ENCODE results near the gene CENPB.

CENPB gene

DNA sequence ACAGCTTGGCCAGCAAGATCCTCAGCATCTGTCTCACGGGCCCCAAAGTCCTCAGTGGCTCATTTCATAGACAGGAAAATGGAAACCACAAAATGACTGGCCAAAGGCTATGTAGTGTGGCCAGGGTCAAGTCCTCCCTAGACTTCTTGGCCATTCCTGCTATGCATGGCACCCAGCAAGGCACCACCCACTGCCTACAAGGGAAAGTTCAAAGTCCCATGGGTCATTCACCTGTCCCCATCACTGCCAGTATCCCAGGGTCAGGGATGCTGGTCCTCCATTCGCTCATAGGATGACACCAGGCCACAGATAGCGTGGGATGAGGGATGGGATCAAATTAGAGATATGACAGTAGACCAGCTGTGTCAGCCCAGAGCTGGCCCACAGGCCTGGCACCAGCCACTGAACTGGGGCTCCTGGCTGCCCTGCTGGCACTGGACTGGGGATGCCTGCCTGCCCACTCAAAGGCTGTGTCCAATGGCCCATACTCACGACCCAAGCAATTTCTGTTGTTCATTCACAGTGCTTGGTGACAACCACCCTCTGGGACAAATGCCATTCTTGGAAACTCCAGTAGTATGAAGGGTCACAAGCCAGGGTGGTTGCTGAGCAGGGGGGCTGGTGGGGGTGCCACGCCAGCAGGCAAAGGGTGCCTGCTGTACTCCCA is 30.6 kb downstream of the CENPB start:
- Mint-ChIP-seq H3K9me3 (no peaks in the 10 kb centered on the region), H3K27ac (no peak overlapping the region), H3K27me3 (ENCODE audit: low read depth) (no peaks in the 10 kb centered on the region), H3K4me1 (ENCODE audit: low read depth) (peaks cover 3% of the 10 kb centered on the region), H3K4me3 (no peak overlapping the region), H3K36me3 (ENCODE audit: low read depth) (peaks cover 3% of the 10 kb centered on the region)

DNA sequence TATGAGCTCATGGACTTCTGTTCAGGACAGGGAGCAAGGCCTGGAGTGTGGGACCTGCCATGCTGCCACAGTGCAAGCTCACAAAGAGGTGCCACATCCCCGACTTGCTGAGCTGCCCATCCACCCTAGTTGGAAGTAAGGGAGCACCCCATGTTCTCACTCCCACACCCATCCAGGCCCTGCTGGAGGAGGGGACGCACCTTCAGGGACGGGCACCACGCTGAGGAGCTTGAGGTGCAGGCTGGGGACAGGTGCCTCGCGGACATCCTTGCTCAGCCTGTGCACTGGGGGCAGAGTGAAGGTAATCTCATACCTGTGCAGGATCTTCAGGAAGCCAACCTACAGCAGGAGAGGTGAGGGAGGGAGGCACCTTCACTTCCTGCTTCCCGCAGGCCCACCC is 31.3 kb downstream of the CENPB start:
- Mint-ChIP-seq H3K27me3 (ENCODE audit: low read depth) (no peaks in the 10 kb centered on the region), H3K4me3 (no peak overlapping the region), H3K36me3 (ENCODE audit: low read depth) (peaks cover 3% of the 10 kb centered on the region), H3K27ac (no peak overlapping the region), H3K9me3 (no peaks in the 10 kb centered on the region), H3K4me1 (ENCODE audit: low read depth) (peaks cover 3% of the 10 kb centered on the region)

DNA sequence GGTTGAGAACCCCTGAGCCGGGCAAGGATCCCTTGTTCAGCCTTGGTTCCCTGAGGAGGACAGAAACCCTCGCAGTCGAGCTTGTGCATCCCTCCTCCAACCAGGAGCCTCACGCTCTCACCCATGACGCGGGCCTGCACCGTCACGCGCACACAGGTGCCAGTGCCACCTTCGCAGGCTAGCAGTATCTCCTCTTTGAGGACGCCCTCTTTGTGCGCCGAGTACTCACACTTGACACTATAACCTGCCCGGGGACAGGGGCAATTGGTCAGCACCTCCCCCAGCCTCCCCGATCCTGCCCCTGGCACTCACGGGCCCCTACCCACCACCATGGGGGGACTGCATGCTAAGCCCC is 32.3 kb downstream of the CENPB start:
- H3K27ac Mint-ChIP-seq, result no peak overlapping the region
- no peaks in the 10 kb centered on the region for H3K9me3 Mint-ChIP-seq
- H3K4me1 Mint-ChIP-seq (ENCODE audit: low read depth), result peaks cover 2% of the 10 kb centered on the region
- H3K27me3 Mint-ChIP-seq (ENCODE audit: low read depth), result no peaks in the 10 kb centered on the region
- peaks cover 1% of the 10 kb centered on the region for H3K36me3 Mint-ChIP-seq (ENCODE audit: low read depth)
- H3K4me3 Mint-ChIP-seq, result no peak overlapping the region

DNA sequence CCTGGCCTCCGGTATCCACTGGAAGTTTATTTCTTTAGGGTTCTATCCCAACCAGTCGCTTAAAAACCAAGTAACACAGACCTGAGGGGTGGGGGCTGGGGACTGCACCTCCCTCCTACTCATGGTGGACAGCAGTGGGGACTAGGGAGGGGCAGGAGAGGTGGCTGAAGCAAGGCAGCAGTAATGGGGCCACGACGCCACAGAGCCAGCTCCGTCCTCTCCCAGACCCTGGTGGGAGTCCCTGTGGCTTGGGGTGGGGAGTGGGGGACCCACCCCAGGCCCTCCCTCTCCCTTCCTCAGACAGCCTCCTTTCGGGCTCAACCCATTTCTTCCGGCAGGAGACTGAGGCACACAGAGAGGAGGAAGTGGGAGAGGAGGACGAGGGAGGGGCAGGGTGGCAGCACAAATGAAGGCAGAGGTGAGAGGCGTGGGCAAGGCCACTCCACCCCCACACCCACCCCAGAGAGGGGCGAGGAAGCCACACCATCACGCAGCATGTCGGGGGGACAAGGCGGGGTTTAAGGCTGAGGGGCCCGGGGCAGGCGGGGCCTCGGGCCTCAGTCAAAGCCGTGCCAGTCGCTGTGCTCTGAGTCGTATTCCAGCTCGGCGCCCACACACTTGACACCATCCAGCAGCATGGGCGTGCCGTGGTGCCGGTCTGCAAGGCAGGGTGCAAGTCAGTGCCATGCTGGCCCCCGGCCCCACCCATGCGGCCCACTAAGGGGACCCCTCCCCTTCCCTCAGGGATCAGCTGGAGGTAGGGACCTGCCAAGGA is 32.9 kb downstream of the CENPB start:
- Mint-ChIP-seq H3K4me1 (ENCODE audit: low read depth) (peaks cover 2% of the 10 kb centered on the region), H3K36me3 (ENCODE audit: low read depth) (peaks cover 1% of the 10 kb centered on the region), H3K9me3 (no peaks in the 10 kb centered on the region), H3K4me3 (no peak overlapping the region), H3K27me3 (ENCODE audit: low read depth) (no peaks in the 10 kb centered on the region), H3K27ac (no peak overlapping the region)

DNA sequence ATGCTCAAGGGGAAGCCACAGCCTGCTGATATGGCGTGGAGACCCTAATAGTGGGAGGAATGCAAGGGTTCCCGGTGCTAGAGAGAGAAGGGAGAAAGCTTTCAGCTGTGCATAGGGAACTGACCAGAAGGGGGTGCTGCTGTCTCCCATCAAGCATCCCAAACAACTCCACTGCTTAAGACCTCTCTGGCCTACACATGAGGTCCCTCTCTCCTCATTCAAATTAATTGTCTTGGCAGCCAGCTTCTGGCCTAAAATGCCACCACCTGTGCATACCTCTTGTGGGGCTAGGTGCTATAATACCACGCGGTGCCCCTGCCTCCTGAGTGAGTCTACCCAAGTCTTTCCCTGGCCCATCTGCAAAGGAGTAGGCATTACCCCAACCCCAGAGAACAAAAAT is 33.4 kb downstream of the CENPB start:
- Mint-ChIP-seq H3K4me3 (no peak overlapping the region), H3K27ac (no peak overlapping the region)

DNA sequence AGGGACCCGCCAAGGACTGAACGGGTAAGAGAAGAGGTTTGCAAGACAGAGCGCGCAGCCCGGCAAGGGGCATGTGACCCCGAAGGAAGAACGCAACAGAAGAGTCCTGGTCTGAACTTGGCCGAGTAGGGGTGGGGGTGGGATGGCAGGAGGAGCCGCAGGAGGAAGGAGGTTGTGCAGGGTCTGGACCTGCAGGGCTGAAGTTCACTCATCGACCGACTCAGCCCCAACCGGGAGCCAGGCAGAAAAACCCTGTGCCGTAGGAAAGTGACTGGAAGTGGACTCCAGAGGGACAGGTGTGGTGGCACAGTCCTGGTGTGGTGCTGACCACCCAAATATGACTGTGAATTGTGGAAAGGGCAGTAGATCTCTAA is 34.2 kb downstream of the CENPB start:
- Mint-ChIP-seq H3K9me3 (no peaks in the 10 kb centered on the region), H3K36me3 (ENCODE audit: low read depth) (no peaks in the 10 kb centered on the region), H3K4me3 (no peak overlapping the region), H3K27me3 (ENCODE audit: low read depth) (no peaks in the 10 kb centered on the region), H3K4me1 (ENCODE audit: low read depth) (peaks cover 2% of the 10 kb centered on the region), H3K27ac (no peak overlapping the region)

More for the DNA sequence above, 33.4 kb downstream of the CENPB start:
- Mint-ChIP-seq H3K36me3 (ENCODE audit: low read depth) (peaks cover 1% of the 10 kb centered on the region), H3K4me1 (ENCODE audit: low read depth) (peaks cover 2% of the 10 kb centered on the region), H3K27me3 (ENCODE audit: low read depth) (no peaks in the 10 kb centered on the region), H3K9me3 (no peaks in the 10 kb centered on the region)

DNA sequence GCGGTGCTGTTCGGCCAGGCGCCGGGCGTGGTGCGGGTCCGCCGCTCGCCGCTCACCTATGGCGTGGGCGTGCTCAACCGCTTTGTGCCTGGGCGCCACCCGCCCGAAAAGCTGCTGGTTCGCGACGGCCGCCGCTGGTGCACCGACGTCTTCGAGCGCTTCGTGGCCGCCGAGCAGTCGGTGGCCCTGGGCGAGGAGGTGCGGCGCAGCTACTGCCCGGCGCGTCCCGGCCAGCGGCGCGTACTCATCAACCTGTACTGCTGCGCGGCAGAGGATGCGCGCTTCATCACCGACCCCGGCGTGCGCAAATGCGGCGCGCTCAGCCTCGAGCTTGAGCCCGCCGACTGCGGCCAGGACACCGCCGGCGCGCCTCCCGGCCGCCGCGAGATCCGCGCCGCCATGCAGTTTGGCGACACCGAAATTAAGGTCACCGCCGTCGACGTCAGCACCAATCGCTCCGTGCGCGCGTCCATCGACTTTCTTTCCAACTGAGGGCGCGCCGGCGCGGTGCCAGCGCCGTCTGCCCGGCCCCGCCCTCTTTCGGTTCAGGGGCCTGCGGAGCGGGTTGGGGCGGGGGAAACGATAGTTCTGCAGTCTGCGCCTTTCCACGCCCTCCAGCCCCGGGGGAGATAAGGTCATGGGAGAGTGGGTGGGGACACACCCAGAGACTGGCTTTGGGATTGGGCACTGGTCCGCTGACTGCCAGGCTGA is 34.7 kb downstream of the CENPB start:
- H3K4me3 Mint-ChIP-seq, result no peak overlapping the region

DNA sequence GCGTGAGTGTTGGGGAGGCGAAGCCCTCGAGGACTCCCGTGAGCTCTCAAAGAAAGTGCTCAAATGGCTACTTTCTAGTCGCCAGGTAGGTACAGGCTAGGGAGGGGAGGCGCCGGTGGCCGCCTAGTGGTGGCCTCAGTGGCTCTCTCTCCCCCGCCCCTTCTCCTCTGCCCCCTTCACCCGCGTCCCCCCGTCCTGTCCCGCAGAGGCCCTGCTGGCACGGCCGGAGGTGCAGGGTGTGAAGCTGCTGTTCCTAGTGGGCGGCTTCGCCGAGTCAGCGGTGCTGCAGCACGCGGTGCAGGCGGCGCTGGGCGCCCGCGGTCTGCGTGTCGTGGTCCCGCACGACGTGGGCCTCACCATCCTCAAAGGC is 35.2 kb downstream of the CENPB start:
- Mint-ChIP-seq H3K27ac (no peak overlapping the region), H3K4me1 (ENCODE audit: low read depth) (peaks cover 2% of the 10 kb centered on the region), H3K9me3 (no peaks in the 10 kb centered on the region), H3K27me3 (ENCODE audit: low read depth) (no peaks in the 10 kb centered on the region), H3K4me3 (no peak overlapping the region), H3K36me3 (ENCODE audit: low read depth) (no peaks in the 10 kb centered on the region)

More for the DNA sequence above, 34.7 kb downstream of the CENPB start:
- Mint-ChIP-seq H3K27me3 (ENCODE audit: low read depth) (no peaks in the 10 kb centered on the region), H3K36me3 (ENCODE audit: low read depth) (no peaks in the 10 kb centered on the region), H3K4me1 (ENCODE audit: low read depth) (peaks cover 2% of the 10 kb centered on the region), H3K9me3 (no peaks in the 10 kb centered on the region), H3K27ac (no peak overlapping the region)

DNA sequence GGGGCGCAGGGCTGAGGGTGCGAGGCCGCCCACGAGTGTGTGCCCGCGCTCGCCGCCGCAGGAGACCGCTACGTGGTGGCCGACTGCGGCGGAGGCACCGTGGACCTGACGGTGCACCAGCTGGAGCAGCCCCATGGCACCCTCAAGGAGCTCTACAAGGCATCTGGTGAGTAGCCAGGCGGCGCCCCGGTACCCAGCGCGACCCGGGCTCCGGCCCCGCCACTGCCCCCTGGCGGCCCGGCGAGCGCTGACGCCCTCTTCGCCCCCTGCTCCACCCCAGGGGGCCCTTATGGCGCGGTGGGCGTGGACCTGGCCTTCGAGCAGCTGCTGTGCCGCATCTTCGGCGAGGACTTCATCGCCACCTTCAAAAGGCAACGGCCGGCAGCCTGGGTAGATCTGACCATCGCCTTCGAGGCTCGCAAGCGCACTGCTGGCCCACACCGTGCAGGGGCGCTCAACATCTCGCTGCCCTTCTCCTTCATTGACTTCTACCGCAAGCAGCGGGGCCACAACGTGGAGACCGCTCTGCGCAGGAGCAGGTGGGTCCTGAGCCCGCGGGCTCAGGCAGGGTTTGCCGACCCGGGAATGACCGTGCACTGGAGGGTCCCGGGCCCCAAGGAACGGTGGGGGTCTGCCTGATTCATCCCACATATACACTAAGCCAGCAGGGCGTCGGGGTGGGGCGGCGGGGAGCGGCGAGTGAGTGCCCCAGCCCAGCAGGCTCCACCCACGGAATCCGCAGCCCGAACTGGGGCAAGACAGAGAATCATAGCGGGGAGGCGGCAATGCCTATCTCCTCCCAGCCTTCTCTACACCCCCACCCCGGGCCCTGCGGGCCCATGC is 36.6 kb downstream of the CENPB start:
- peaks cover 3% of the 10 kb centered on the region for H3K4me1 Mint-ChIP-seq (ENCODE audit: low read depth)
- H3K4me3 Mint-ChIP-seq, result no peak overlapping the region
- H3K9me3 Mint-ChIP-seq, result no peaks in the 10 kb centered on the region
- no peak overlapping the region for H3K27ac Mint-ChIP-seq
- no peaks in the 10 kb centered on the region for H3K27me3 Mint-ChIP-seq (ENCODE audit: low read depth)
- H3K36me3 Mint-ChIP-seq (ENCODE audit: low read depth), result no peaks in the 10 kb centered on the region

DNA sequence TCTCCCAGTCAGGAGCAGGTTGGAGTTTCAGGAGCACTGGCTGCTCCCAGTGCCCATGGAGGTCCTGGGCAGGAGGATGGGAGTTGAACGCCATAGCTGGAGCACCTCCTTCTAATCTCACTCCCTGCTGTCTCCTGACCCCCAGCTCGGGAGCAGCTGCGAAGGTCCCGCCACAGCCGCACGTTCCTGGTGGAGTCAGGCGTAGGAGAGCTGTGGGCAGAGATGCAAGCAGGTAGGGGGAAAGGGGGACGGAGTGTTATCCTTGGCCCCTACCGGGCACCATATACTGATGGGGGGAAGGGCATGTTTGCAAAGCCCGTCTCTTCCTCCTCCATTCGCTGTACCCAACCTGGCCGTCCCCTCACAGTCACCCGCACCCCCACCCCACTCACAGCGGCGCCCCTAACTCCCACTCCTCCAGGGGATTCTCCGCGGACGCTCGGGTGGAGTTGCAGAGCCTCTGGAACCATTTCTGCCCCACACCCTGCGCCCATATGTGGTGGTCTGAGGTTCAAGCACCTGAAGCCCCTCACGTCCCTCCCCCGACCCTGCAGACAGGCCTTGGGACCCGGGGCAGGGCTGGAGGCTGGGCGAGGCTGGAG is 37.4 kb downstream of the CENPB start:
- Mint-ChIP-seq H3K27me3 (ENCODE audit: low read depth) (peaks cover 7% of the 10 kb centered on the region), H3K4me1 (ENCODE audit: low read depth) (peaks cover 9% of the 10 kb centered on the region), H3K27ac (no peak overlapping the region), H3K9me3 (no peaks in the 10 kb centered on the region), H3K36me3 (ENCODE audit: low read depth) (no peaks in the 10 kb centered on the region), H3K4me3 (no peak overlapping the region)

DNA sequence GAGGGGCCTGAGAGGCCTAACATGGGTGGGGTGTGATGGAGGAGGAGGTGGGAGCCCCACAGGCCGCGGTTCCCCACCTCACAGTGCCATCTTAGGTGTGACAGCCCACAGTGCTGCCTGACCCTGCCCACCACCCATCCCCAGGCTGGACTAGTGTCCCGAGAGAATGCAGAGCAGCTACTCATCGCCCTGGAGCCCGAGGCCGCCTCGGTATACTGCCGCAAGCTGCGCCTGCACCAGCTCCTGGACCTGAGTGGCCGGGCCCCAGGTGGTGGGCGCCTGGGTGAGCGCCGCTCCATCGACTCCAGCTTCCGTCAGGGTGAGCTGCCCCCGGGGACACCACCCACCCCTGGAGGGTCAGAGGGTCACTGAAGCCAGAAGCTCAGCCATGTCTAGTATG is 38.5 kb downstream of the CENPB start:
- Mint-ChIP-seq H3K27me3 (ENCODE audit: low read depth) (peaks cover 8% of the 10 kb centered on the region), H3K36me3 (ENCODE audit: low read depth) (no peaks in the 10 kb centered on the region), H3K4me1 (ENCODE audit: low read depth) (peaks cover 9% of the 10 kb centered on the region), H3K27ac (no peak overlapping the region), H3K9me3 (no peaks in the 10 kb centered on the region), H3K4me3 (no peak overlapping the region)

DNA sequence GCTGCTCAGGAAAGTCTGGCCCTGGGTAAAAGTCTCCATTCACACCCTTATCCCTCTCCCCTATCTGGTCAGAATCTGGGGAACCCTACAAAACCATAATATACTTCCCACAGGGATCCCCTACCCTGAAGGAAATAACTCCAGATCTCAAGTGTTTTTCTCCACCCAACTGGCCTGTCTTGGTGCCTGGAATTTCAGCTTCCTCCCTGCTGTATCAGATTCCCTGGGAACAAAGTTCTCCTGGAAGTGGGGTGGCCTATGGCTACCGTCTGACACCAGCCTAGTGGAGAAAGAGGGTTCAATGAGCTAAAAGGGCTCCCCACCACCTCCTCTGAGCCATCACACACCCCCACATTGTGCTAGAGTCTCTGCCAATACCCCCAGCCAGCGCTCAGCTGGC is 39.1 kb downstream of the CENPB start:
- Mint-ChIP-seq H3K27me3 (ENCODE audit: low read depth) (peaks cover 8% of the 10 kb centered on the region), H3K4me1 (ENCODE audit: low read depth) (peaks cover 9% of the 10 kb centered on the region), H3K36me3 (ENCODE audit: low read depth) (no peaks in the 10 kb centered on the region), H3K27ac (no peak overlapping the region), H3K9me3 (no peaks in the 10 kb centered on the region), H3K4me3 (no peak overlapping the region)

DNA sequence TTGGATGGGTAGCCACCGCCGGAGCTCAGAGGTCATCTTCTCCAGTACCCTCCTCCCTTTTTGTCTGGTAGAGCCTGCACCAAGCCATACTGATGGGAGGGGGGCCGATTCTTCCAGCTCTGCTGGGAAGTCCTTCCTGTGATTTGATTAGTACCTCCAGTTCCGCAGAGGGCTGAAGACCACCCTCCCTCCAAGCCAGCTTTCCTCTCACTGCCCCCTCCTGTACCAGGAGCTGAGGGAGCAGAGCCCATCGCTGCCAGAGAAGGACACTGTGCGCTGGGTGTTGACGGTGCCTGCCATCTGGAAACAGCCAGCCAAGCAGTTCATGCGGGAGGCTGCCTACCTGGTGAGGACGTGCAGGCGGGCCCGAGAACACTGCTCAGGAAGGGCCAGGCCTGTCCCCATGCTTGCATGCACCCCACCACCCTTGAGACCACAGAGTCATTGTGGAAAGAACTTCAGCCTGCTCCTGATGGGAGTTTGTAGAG is 40.8 kb downstream of the CENPB start:
- Mint-ChIP-seq H3K27ac (no peak overlapping the region), H3K9me3 (no peaks in the 10 kb centered on the region), H3K36me3 (ENCODE audit: low read depth) (no peaks in the 10 kb centered on the region), H3K27me3 (ENCODE audit: low read depth) (peaks cover 8% of the 10 kb centered on the region), H3K4me3 (no peak overlapping the region), H3K4me1 (ENCODE audit: low read depth) (peaks cover 7% of the 10 kb centered on the region)
